SK-N-SH (cell line): Measurements from ENCODE around the gene RPN1. TPM values are rescaled to one million over a fixed set of nuclear protein-coding genes. Genes with fewer than 3 reads are reported as not detected.

Experiments used
- CTCF ChIA-PET: fragments of 300-600, 350-600 bp; formaldehyde crosslinking; extraction: SDS; loops from one replicate; lab custom pipeline; 2021; lab: Yijun Ruan, JAX
- POLR2A ChIA-PET: fragments of 350-600 bp; sonication (Branson Sonifier 250); formaldehyde crosslinking; extraction: SDS; loops from one replicate; lab custom pipeline; 2020; ENCODE audit warnings: antibody characterized with exemption, inconsistent platforms; lab: Yijun Ruan, JAX
- DNase-seq: peaks from one replicate; pipeline ENCODE4 v3.0.0; 2012
- H2AFZ ChIP-seq: fragments of 200-600 bp; sonication (generic); 2 replicates; pipeline ENCODE4 v1.8.1; 2016; ENCODE audit warnings: antibody characterized with exemption, mild to moderate bottlenecking, low read depth
- H3F3A ChIP-seq: fragments of 200-600 bp; sonication (generic); replicated peaks from 2 replicates; pipeline ENCODE3; 2016; ENCODE audit warnings: antibody characterized with exemption, mild to moderate bottlenecking; ENCODE audit not compliant: insufficient read depth
- H3K27ac ChIP-seq, 2 experiments: fragments of 200-500 bp in 1 of 2; fragments of 200-600 bp in 1 of 2; sonication (Bioruptor generic) in 1 of 2; sonication (generic), shearing (Covaris generic) in 1 of 2; 2 replicates each; pipeline versions ENCODE4 v1.5.1 to v1.6.1; 2014 to 2016; ENCODE audit warnings: low read depth in 2 of 2, inconsistent platforms in 1 of 2, low read length in 1 of 2, mild to moderate bottlenecking in 1 of 2, mixed read lengths in 1 of 2
- H3K27me3 ChIP-seq: fragments of 200-600 bp; sonication (generic), shearing (Covaris generic); 2 replicates; pipeline ENCODE4 v1.6.1; 2016; ENCODE audit warnings: mixed run types; ENCODE audit not compliant: insufficient read depth
- H3K36me3 ChIP-seq, 2 experiments: fragments of 200-500 bp in 1 of 2; fragments of 200-600 bp in 1 of 2; sonication (Bioruptor generic) in 1 of 2; sonication (generic) in 1 of 2; replicated peaks in 1 of 2; 2 replicates each; pipeline versions ENCODE3 to v1.5.1; 2014 to 2016; ENCODE audit warnings: low read length in 1 of 2, mild to moderate bottlenecking in 1 of 2; ENCODE audit not compliant: insufficient read depth in 2 of 2, control insufficient read depth in 1 of 2
- H3K4me1 ChIP-seq, 2 experiments: fragments of 200-500 bp in 1 of 2; fragments of 200-600 bp in 1 of 2; sonication (Bioruptor generic) in 1 of 2; sonication (generic), shearing (Covaris generic) in 1 of 2; 2 replicates each; pipeline versions ENCODE4 v1.5.1 to v1.6.1; 2014 to 2016; ENCODE audit warnings: low read depth in 1 of 2, low read length in 1 of 2, mixed run types in 1 of 2; ENCODE audit not compliant: insufficient read depth in 2 of 2, control insufficient read depth in 1 of 2
- H3K4me2 ChIP-seq: fragments of 200-600 bp; sonication (generic), shearing (Covaris generic); 2 replicates; pipeline ENCODE4 v1.6.1; 2017; ENCODE audit warnings: mixed run types
- H3K4me3 ChIP-seq, 2 experiments: fragments of 200-500 bp in 1 of 2; fragments of 200-600 bp in 1 of 2; sonication (Bioruptor generic) in 1 of 2; sonication (generic), shearing (Covaris generic) in 1 of 2; 2 replicates each; pipeline versions ENCODE4 v1.5.1 to v1.8.1; 2014 to 2016; ENCODE audit warnings: low read depth in 2 of 2, inconsistent platforms in 1 of 2, low read length in 1 of 2, mild to moderate bottlenecking in 1 of 2, mixed read lengths in 1 of 2, moderate library complexity in 1 of 2
- H3K79me2 ChIP-seq: fragments of 200-600 bp; sonication (generic); 2 replicates; pipeline ENCODE4 v1.8.1; 2017; ENCODE audit warnings: mild to moderate bottlenecking; ENCODE audit not compliant: insufficient read depth
- H3K9ac ChIP-seq: fragments of 200-600 bp; sonication (generic); 2 replicates; pipeline ENCODE4 v1.6.1; 2017; ENCODE audit warnings: mixed run types
- H3K9me2 ChIP-seq: fragments of 200-600 bp; sonication (generic); 2 replicates; pipeline ENCODE4 v1.6.1; 2017; ENCODE audit warnings: mixed run types
- H3K9me3 ChIP-seq: fragments of 200-600 bp; sonication (generic); 2 replicates; pipeline ENCODE4 v1.6.1; 2017; ENCODE audit warnings: mixed run types, mild to moderate bottlenecking, moderate library complexity
- H4K20me1 ChIP-seq: fragments of 200-600 bp; sonication (generic); 2 replicates; pipeline ENCODE4 v1.6.1; 2017; ENCODE audit warnings: mild to moderate bottlenecking, mixed run types; ENCODE audit not compliant: insufficient read depth
- CTCF ChIP-seq: fragments of 200-600 bp; sonication (generic); IDR thresholded peaks from 2 replicates; pipeline ENCODE4 v1.6.1; 2017; ENCODE audit warnings: antibody characterized with exemption, mild to moderate bottlenecking, moderate library complexity
- EP300 ChIP-seq, 2 experiments: IDR thresholded peaks; 2 replicates each; pipeline versions ENCODE4 v1.4.0 to v1.6.1; 2012; ENCODE audit warnings: borderline replicate concordance in 1 of 2, low read depth in 1 of 2, low read length in 1 of 2
- FOSL2 ChIP-seq: IDR thresholded peaks from 2 replicates; pipeline ENCODE4 v1.4.0; 2012; ENCODE audit warnings: low read depth, mild to moderate bottlenecking, moderate library complexity, borderline replicate concordance
- FOXJ3 ChIP-seq: sonication (generic); formaldehyde crosslinking; IDR thresholded peaks from 2 replicates; pipeline ENCODE4 v1.5.1; 2020; ENCODE audit warnings: mild to moderate bottlenecking, missing genetic modification reagents
- FOXM1 ChIP-seq: IDR thresholded peaks from 2 replicates; pipeline ENCODE4 v1.4.0; 2012; ENCODE audit warnings: low read depth, mild to moderate bottlenecking
- GATA2 ChIP-seq: sonication (generic); formaldehyde crosslinking; IDR thresholded peaks from 2 replicates; pipeline ENCODE4 v1.5.0; 2020; ENCODE audit warnings: mild to moderate bottlenecking, missing genetic modification reagents
- IRF3 ChIP-seq: fragments of 150-350 bp; IDR thresholded peaks from 2 replicates; pipeline ENCODE4 v1.6.1; 2016; ENCODE audit warnings: mild to moderate bottlenecking, low read depth, low read length
- MEF2A ChIP-seq: IDR thresholded peaks from 2 replicates; pipeline ENCODE4 v1.4.0; 2012; ENCODE audit warnings: low read depth, borderline replicate concordance
- MXI1 ChIP-seq: IDR thresholded peaks from 2 replicates; pipeline ENCODE4 v1.6.1; 2012; ENCODE audit warnings: mild to moderate bottlenecking, low read depth, low read length, improper control_type of control experiment
- NRF1 ChIP-seq: IDR thresholded peaks from 2 replicates; pipeline ENCODE4 v1.6.1; 2012; ENCODE audit warnings: low read depth, mild to moderate bottlenecking, low read length
- PBX3 ChIP-seq: IDR thresholded peaks from 2 replicates; pipeline ENCODE4; 2012
- SMC3 ChIP-seq: IDR thresholded peaks from 2 replicates; pipeline ENCODE4 v1.6.1; 2012; ENCODE audit warnings: low read depth, low read length, improper control_type of control experiment
- TCF12 ChIP-seq: IDR thresholded peaks from 2 replicates; pipeline ENCODE4 v1.4.0; 2012
- WGBS: methylation state at CpG from one replicate; pipeline ENCODE4 v1.1.6; 2017; ENCODE audit warnings: low lambda C conversion rate; 5-methylcytosine and 5-hydroxymethylcytosine counted together
- polyA plus RNA-seq, 3 experiments: library from polyadenylated mRNA; depleted of rRNA; stranded (reverse); fragments of >200 nt; gene quantifications; 2 replicates each; pipeline ENCODE4 v1.2.3, GENCODE V29; 2012

RPN1 gene
- polyA plus RNA-seq, 1 of the 3 experiments (the other 2 are of a cell fraction): 162 TPM

- 100% methylated on average over 1 of the region's 1 CpG for WGBS
- Histone ChIP-seq H3K9ac (no peak overlapping the region), H3K36me3 (peaks cover 0 to 4% of the 10 kb centered on the region in 2 experiments), H3K9me3 (no peaks in the 10 kb centered on the region), H3F3A (peaks cover 8% of the 10 kb centered on the region), H3K79me2 (peaks cover 34% of the 10 kb centered on the region), H2AFZ (no peak overlapping the region), H3K9me2 (no peaks in the 10 kb centered on the region), H3K4me1 (peaks cover 7 to 21% of the 10 kb centered on the region in 2 experiments; a peak in 3 of 4 replicates), H4K20me1 (no peaks in the 10 kb centered on the region), H3K27ac (no peak overlapping the region), H3K27me3 (no peaks in the 10 kb centered on the region), H3K4me2 (no peak overlapping the region)
- ChIA-PET POLR2A (no interaction called here), CTCF (interaction anchor here (1.8 to 5.0 kb wide), 2 partner anchors 11 to 232 kb away, joined by 4 to 50 read pairs; no protein-coding TSS in a partner anchor)
- no peak for DNase-seq
- no peak for TF ChIP-seq IRF3
- TF ChIP-seq EP300 (IDR thresholded peaks at IDR 0.05; ENCODE audit: borderline replicate concordance in 1 of 2, low read depth in 1 of 2, low read length in 1 of 2): no peak
- no peak for TF ChIP-seq PBX3
- TF ChIP-seq SMC3: no peak
- TF ChIP-seq TCF12: no peak
- TF ChIP-seq NRF1: no peak
- TF ChIP-seq MEF2A: no peak
- no peak for TF ChIP-seq CTCF
- TF ChIP-seq FOSL2: no peak
- no peak for TF ChIP-seq FOXM1
- no peak for TF ChIP-seq MXI1
- no peak for TF ChIP-seq GATA2 (CRISPR knock-in tag)
- no peak for TF ChIP-seq FOXJ3 (CRISPR knock-in tag)
- TF ChIP-seq, all 33 proteins: peak for 0
- no peak overlapping the region for H3K4me3 ChIP-seq
Observed at GRCh38 chr3:128614076-128614475, 36.5 kb downstream of the RPN1 start.
